HG03196 (cell line): ENCODE measurements around the gene CSNK2A1.
"Not testable (repeated sequence)": the region's sequence is repeated elsewhere in the genome, so short reads cannot be mapped to it uniquely, and the experiment has no call there.

Experiments used
- ATAC-seq: cut with Tn5 transposase; IDR thresholded peaks from one replicate; pipeline ENCODE4 v1.9.1; 2021; ENCODE audit not compliant: unreplicated experiment

Gene CSNK2A1

GRCh38 chr20:543369-544152, at the start of gene CSNK2A1:
TSS of gene CSNK2A1 (minus strand) at chr20:543790. CDS start at chr20:508551, 35,239 bp downstream.
- peak; percentile 94 for ATAC-seq

DNA sequence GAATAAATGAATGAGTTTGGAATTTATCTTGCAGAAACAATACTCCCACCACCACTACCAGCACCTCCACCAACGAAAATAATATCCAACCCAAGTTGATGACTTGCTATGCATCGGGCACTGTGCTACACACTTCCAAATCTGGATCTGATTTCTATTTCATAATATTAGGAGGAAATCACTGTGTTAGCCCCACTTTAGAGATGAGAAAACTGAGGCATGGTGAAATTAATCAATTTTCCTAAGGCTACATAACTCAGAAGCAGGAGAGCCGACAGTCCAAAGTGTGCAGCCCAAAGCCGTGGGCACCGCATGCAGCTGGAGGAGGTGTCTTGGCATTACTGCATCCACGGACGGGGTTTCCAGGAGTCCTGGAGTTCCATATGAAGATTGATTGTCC, 48.9 kb upstream of the CSNK2A1 start:
- ATAC-seq, result no peak

GRCh38 chr20:591941-592340, 48.4 kb upstream of the CSNK2A1 start:
- no peak for ATAC-seq

DNA sequence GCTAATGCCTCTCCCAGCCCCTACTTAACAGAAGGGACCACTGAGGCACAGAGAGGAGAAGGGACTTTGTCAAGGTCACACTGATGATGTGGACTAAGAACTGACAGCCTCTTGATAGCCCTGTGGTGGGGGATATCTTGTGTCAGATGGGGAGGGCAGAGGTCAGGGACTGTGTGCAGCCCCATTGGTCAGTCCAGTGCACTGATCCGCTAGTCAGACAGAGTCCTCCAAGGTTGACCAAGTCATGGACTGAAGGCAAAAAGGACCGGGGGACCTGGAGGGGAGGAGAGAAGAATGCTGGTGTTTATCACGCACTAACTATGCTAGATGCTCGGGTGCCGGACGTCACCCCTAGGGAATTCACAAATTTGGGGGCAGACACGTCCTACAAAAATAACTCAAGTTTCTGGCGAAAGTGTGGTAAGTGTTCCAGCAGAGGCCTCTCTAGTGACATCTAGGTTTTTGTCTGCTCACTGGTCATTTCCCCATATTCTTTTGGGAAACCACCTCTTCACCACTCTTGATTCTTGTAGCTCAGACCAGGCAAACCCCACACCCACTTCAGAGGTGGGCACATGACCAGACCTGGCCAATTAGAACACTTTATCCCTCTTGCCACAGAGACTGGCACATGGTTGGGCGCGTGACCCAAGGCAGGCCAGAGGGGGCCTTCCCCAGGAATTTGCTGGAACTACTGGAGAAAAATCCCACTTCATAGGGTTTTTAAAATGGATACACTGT, 45.5 kb upstream of the CSNK2A1 start:
- peak; percentile 58 for ATAC-seq

DNA sequence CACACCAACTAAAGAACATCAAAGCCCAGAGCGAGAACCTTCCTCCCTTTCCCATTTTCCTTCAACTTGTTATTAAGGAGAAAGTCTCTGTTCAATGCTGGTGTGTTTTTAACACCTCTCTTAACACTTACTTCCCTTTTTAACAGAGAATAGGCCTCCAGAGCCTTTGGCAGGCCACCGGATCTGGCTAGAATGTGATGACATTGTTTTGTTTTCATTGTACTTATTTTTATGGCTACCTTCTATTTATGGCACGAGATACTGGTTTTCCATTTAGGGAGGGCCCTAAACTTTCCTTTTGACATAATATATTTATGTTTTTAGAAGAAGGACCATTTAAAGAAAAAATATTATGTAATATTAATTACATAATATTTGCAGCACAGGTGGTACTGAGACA, 44.9 kb upstream of the CSNK2A1 start:
- no peak for ATAC-seq

GRCh38 chr20:584971-585301, 41.3 kb upstream of the CSNK2A1 start:
- no peak for ATAC-seq

- ATAC-seq, result no peak
Observed at GRCh38 chr20:584161-584970, 40.8 kb upstream of the CSNK2A1 start.

- no peak for ATAC-seq
Observed at GRCh38 chr20:582204-582603, 38.6 kb upstream of the CSNK2A1 start.

- ATAC-seq, result not testable (repeated sequence)
Observed at GRCh38 chr20:578940-579690, 35.5 kb upstream of the CSNK2A1 start.

GRCh38 chr20:577167-577791, 33.7 kb upstream of the CSNK2A1 start:
- no peak for ATAC-seq

GRCh38 chr20:576156-576555, 32.6 kb upstream of the CSNK2A1 start:
- no peak for ATAC-seq

GRCh38 chr20:575230-575629, 31.6 kb upstream of the CSNK2A1 start:
- no peak for ATAC-seq

DNA sequence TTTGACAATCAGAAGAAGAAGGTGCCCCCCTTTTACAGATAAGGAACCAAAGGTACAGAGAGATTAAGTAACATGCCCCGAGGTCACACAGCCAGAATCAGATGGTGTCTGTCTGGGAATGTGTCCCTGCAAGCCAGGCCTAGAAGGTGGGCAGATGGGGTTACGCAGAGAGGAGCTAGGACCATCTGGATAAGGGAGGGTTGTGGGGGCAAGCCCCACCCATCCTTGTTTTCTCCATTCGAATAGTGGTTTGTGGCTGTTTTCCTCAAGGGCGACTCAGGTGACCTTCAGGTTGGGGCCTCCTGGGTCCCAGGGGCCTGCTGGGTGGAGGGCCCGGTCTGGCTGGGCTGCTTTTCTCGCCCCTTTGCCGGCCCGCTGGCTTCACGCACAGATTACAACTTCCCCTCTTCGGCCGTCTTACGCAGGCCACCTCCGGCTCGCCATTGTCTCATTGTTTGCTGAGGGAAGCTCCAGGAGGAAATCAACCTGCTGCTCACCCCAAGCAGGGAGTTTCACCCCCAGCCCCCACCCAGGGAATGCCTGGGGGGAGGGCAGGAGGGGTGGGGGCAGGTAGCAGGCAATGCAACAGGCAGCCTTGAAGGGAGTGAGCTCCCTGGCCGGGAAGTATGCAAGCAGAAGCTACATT, 30.8 kb upstream of the CSNK2A1 start:
- no peak for ATAC-seq

DNA sequence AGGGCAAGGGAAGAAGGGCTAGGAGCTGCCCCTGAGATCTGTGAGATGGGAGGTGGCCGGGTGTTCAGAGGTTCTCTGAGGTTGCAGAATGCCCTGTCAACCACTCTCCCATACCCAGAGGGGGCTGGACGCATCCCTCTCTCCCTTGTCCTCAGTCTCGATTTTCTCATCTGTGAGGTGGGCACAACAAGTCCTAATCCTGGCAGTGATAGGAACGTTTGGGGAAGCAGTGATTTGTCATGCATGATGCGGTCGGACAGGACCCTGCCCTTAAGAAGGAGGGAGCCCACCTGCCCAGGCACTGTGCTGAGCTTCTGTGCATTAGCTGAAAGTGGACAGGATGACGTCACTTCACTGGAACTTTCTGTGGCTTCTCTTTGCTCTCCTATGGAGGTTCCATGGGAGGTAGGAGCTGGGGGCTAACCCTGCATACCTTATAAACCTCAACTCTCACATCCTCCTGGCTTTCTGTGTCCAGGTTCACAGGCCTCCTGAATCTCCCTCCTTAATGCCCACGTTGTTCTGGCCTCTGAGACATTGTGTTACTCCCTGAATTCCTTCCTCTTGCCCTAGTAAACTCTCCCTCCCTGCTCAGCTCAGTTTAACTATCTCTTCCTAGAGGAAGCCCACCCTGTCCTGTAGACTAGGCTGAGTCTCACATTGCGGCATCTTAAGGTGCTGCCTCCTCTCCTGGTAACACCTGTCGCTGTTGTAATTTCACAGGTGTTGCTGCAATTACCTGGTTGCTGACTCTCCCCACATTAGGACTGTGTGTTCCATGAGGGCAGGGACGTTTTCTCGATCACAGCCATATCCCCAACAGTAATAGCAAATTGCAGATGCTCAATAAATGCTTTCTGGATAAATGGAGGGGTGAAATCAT, 30.1 kb upstream of the CSNK2A1 start:
- ATAC-seq, result no peak

DNA sequence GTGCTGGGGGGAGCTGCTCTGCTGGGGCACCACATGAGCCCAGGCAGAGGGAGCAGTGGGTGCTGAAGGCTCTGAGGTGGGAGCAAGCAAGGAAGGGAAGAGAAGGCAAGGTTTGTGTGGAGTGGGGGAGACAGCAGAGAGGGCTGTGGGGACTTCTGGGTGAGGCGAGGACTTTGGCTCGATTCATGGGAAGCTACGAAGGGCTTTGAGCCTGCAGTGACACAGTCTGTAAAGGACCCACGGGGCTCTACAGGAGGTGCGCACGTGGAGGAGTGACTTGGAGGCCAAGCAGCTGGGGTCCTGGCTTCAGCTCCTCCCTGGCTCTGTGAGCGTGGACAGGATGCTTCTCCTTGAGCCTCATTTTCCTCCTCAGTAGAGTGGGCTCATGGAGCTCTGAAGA, 29.1 kb upstream of the CSNK2A1 start:
- ATAC-seq, result no peak

GRCh38 chr20:571754-572441, 28.3 kb upstream of the CSNK2A1 start:
- ATAC-seq, result no peak

DNA sequence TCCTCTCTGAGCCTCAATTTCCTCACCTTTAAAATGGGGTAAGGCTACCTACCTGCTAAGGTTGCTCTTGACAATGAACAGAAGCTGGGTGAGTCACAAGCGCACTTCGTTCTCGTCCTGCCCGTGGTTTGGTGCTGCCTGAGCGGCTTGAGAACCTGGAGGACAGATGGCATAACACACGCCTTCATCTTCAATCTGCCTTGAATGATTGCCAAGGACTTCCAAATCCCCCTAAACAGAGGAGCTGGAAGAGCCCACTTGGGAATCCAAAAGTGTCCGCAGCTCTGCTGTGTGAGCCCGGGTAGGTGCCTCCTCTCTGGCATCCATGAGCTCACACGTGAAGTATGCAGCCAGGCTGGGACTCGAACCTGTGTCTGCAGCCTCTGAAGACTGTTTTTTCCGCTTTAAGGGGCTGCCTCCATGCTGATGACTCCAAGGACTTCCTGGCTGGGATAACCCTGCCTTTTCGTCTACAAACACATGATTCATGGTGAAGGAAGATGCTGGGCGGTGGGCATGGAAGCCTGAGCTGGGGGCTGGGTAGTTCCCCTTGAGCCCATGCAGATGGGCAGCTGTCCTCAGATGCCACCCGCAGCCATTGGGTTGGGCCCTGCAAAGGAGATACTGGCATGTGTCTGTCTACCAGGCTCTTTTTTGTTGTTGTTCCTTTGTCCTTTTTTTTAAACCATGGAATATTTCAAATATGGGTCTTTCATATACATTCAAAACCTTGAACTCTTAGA, 25.3 kb upstream of the CSNK2A1 start:
- no peak for ATAC-seq
